Lower lobe of right lung (tissue), 2 donors: ENCODE measurements around the gene ADAMTS6. TPM values are rescaled to one million over a fixed set of nuclear protein-coding genes. Genes with fewer than 3 reads are reported as not detected.

Experiments
- ATAC-seq, 2 donors: fragments of 200-7000 bp; cut with Tn5 transposase; one replicate each; pipeline ENCODE4 v1.9.1; 2020 to 2022; ENCODE audit warnings: mild to moderate bottlenecking in 2 of 2, moderate library complexity in 2 of 2
- DNase-seq: peaks from one replicate; pipeline ENCODE4 v3.0.0-alpha.2; 2020
- H3K27ac ChIP-seq: fragments of 200-600 bp; one replicate; pipeline ENCODE4 v1.8.0; 2022
- H3K27me3 ChIP-seq: fragments of 200-600 bp; one replicate; pipeline ENCODE4 v1.8.0; 2022; ENCODE audit warnings: low read depth
- H3K36me3 ChIP-seq: fragments of 200-600 bp; one replicate; pipeline ENCODE4 v1.8.0; 2022; ENCODE audit warnings: mild to moderate bottlenecking
- H3K4me1 ChIP-seq: fragments of 200-600 bp; one replicate; pipeline ENCODE4 v1.8.0; 2022
- H3K4me3 ChIP-seq: fragments of 200-600 bp; one replicate; pipeline ENCODE4 v1.8.0; 2022; ENCODE audit warnings: mild to moderate bottlenecking
- H3K9me3 ChIP-seq: fragments of 200-600 bp; one replicate; pipeline ENCODE4 v1.8.0; 2022
- intact Hi-C: fragments of 100-400 bp; cut with DNase I; formaldehyde crosslinking; loops from one replicate; pipeline ENCODE4 v1.11.0; 2022
- total RNA-seq: library from RNA; stranded (reverse); fragmentation: NEBNext Ultra II Directional; extraction: Animal tissue kit (Norgen Biotek cat#: 25700); gene quantifications from one replicate; pipeline ENCODE4 v1.2.1, GENCODE V29; 2021
- TF ChIP-seq, protein P1 (sequence below): fragments of 200-600 bp; IDR thresholded peaks from one replicate; pipeline ENCODE4 v1.8.0; 2022; ENCODE audit warnings: antibody characterized with exemption, mild to moderate bottlenecking
- donor health status: DM: no; HTN: yes; CAD: no; lungs with severe emphysema.

Gene ADAMTS6
- total RNA-seq, 1 donor from 2014 or later, result 3.0 TPM

GRCh38 chr5:65479527-65479926 is 2.2 kb downstream of the ADAMTS6 start:
- H3K4me1 ChIP-seq, result peaks cover 18% of the 10 kb centered on the region
- no peaks in the 10 kb centered on the region for H3K36me3 ChIP-seq
- DNase-seq, result no peak
- intact Hi-C loops, result no loop called here
- H3K4me3 ChIP-seq, result no peak overlapping the region
- no peak overlapping the region for H3K27ac ChIP-seq
- H3K9me3 ChIP-seq, result no peaks in the 10 kb centered on the region
- no peak for ATAC-seq
- no peaks in the 10 kb centered on the region for H3K27me3 ChIP-seq
- TF ChIP-seq, protein P1, sequence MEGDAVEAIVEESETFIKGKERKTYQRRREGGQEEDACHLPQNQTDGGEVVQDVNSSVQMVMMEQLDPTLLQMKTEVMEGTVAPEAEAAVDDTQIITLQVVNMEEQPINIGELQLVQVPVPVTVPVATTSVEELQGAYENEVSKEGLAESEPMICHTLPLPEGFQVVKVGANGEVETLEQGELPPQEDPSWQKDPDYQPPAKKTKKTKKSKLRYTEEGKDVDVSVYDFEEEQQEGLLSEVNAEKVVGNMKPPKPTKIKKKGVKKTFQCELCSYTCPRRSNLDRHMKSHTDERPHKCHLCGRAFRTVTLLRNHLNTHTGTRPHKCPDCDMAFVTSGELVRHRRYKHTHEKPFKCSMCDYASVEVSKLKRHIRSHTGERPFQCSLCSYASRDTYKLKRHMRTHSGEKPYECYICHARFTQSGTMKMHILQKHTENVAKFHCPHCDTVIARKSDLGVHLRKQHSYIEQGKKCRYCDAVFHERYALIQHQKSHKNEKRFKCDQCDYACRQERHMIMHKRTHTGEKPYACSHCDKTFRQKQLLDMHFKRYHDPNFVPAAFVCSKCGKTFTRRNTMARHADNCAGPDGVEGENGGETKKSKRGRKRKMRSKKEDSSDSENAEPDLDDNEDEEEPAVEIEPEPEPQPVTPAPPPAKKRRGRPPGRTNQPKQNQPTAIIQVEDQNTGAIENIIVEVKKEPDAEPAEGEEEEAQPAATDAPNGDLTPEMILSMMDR, result no peak

DNA sequence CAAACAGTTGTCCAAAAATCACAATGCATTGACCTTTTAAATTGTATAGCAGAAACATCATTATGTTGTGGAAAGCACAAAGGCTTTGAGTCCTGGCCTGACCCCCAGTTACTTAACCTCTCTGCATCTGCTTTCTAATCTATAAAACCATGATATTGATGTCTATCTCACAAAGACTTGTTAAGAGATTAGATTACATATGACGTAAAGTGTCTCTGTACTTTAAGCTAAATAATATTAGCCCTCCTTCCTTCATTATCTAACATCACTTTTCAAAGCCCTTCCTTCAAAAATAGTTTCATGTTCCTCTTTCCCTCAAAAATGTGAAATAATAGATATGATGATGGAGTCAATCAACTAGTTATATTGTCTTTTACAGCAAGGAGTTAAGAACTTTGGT is 3.4 kb downstream of the ADAMTS6 start:
- H3K4me3 ChIP-seq, result no peak overlapping the region
- no peaks in the 10 kb centered on the region for H3K36me3 ChIP-seq
- no peak overlapping the region for H3K27ac ChIP-seq
- ATAC-seq (no peak), DNase-seq (no peak)
- H3K4me1 ChIP-seq, result peaks cover 14% of the 10 kb centered on the region
- H3K9me3 ChIP-seq, result no peaks in the 10 kb centered on the region
- intact Hi-C loops, result no loop called here
- TF ChIP-seq, protein P1, result no peak
- no peaks in the 10 kb centered on the region for H3K27me3 ChIP-seq

- Histone ChIP-seq H3K4me1 (peaks cover 5% of the 10 kb centered on the region), H3K27me3 (no peaks in the 10 kb centered on the region), H3K36me3 (no peaks in the 10 kb centered on the region), H3K27ac (no peak overlapping the region), H3K9me3 (no peaks in the 10 kb centered on the region), H3K4me3 (no peak overlapping the region)
- ATAC-seq (no peak), DNase-seq (no peak)
- intact Hi-C loops, result no loop called here
- TF ChIP-seq, protein P1, result no peak
Measured at GRCh38 chr5:65475895-65476294, 5.8 kb downstream of the ADAMTS6 start.

GRCh38 chr5:65475336-65475735 is 6.4 kb downstream of the ADAMTS6 start:
- Histone ChIP-seq H3K36me3 (no peaks in the 10 kb centered on the region), H3K9me3 (no peaks in the 10 kb centered on the region), H3K4me1 (no peaks in the 10 kb centered on the region), H3K27ac (no peak overlapping the region), H3K27me3 (no peaks in the 10 kb centered on the region), H3K4me3 (no peak overlapping the region)
- intact Hi-C loops, result no loop called here
- DNase-seq (no peak), ATAC-seq (no peak)
- TF ChIP-seq, protein P1, result no peak

DNA sequence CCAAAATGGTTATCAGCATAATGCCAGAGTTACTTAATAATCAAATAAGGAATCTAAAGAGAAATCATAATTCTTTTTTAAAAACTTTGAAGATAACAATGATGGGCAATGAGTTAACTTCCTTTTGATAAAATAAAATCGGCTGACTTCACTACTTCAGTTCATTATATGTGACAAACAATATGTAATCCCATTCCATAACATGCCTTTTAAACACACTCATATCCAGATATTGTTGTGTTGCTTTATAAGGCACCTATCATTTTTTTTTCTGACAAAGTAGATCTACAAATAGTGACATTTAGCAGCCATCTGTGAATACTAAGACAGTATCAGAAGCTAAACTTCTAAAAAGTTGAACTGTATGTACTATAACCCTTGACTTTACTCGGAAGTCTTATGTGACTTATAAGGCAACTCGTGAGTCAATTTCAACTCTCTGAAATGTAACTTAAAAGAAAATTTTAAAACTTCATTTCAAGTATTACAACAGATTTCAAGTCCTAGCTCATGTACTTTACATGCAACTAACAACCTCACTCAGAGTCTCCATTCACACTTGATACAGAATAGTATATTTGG is 7.5 kb downstream of the ADAMTS6 start:
- Histone ChIP-seq H3K27me3 (no peaks in the 10 kb centered on the region), H3K9me3 (no peaks in the 10 kb centered on the region), H3K4me1 (no peaks in the 10 kb centered on the region), H3K27ac (no peak overlapping the region), H3K36me3 (no peaks in the 10 kb centered on the region), H3K4me3 (no peak overlapping the region)
- TF ChIP-seq, protein P1, result no peak
- DNase-seq (no peak), ATAC-seq (no peak)
- intact Hi-C loops, result no loop called here

GRCh38 chr5:65468633-65469032 is 13.1 kb downstream of the ADAMTS6 start:
- no peak for ATAC-seq
- intact Hi-C loops, result no loop called here
- no peak for DNase-seq
- no peaks in the 10 kb centered on the region for H3K36me3 ChIP-seq
- TF ChIP-seq, protein P1, result no peak
- H3K9me3 ChIP-seq, result no peaks in the 10 kb centered on the region
- H3K4me1 ChIP-seq, result no peaks in the 10 kb centered on the region
- H3K4me3 ChIP-seq, result no peak overlapping the region
- H3K27ac ChIP-seq, result no peak overlapping the region
- H3K27me3 ChIP-seq, result no peaks in the 10 kb centered on the region
